ENCODE data around the gene MTARC2. TPM values are rescaled to one million over a fixed set of nuclear protein-coding genes. Genes with fewer than 3 reads are reported as not detected.

MTARC2 gene
- total RNA-seq, 1 donor from 2014 or later: 2.6 TPM

DNA sequence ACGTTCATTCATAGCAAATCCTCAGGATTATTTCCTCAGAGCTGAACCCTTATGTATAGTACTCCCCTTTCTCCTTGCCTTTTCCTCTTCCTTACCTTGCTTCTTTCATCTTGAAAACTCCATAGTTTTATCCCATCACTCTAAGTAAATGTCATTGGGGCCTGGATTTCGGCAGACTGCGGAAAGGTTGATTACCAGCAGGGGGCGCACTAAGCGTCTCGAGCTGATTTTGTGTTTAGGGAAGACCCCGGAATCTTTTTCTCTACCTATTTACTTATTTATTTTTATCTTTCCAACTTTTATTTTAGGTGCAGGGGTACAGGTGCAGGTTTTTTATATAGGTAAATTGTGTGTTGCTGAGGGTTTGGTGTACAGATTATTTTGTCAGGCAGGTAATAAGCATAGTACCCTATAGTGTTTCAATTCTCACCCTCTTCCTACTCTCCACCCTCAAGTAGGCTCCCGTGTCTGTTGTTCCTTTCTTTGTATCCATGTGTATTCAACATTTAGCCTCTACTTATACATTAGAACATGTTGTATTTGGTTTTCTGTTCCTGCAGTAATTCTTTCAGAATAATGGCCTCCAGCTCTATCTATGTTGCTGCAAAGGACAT, 27.2 kb downstream of the MTARC2 start:
- TF ChIP-seq, protein P1, sequence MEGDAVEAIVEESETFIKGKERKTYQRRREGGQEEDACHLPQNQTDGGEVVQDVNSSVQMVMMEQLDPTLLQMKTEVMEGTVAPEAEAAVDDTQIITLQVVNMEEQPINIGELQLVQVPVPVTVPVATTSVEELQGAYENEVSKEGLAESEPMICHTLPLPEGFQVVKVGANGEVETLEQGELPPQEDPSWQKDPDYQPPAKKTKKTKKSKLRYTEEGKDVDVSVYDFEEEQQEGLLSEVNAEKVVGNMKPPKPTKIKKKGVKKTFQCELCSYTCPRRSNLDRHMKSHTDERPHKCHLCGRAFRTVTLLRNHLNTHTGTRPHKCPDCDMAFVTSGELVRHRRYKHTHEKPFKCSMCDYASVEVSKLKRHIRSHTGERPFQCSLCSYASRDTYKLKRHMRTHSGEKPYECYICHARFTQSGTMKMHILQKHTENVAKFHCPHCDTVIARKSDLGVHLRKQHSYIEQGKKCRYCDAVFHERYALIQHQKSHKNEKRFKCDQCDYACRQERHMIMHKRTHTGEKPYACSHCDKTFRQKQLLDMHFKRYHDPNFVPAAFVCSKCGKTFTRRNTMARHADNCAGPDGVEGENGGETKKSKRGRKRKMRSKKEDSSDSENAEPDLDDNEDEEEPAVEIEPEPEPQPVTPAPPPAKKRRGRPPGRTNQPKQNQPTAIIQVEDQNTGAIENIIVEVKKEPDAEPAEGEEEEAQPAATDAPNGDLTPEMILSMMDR (IDR thresholded peaks at IDR 0.05; ENCODE audit: insufficient read depth, low read length, severe bottlenecking): peak; percentile 72
- FAIRE-seq: no peak
- H3K27me3 ChIP-seq (ENCODE audit: control insufficient read depth, insufficient read depth, low read length): no peaks in the 10 kb centered on the region
- H3K4me3 ChIP-seq (ENCODE audit: low read depth, low read length): no peak overlapping the region
- no peak for DNase-seq (ENCODE audit: low read depth)
- H3K36me3 ChIP-seq (ENCODE audit: control insufficient read depth, insufficient read depth, low read length): no peaks in the 10 kb centered on the region

DNA sequence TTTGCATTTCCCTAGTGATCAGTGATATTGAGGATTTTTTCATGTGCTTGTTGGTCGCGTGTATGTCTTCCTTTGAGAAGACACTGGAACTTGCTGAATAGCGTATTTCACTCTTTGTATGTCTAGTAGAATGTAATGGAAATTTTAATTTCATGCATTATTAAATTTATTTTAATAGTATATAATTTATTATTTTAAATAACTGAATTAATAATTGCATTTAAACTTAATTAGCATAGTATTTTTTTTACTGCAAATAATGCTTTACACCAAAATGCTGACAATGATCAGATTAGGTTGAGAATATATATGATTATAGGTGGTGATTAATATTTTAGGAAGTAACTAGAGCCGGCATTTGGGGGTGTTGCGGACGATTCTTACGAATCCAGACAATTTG, 28.1 kb downstream of the MTARC2 start:
- no peak overlapping the region for H3K4me3 ChIP-seq (ENCODE audit: low read depth, low read length)
- H3K27me3 ChIP-seq (ENCODE audit: control insufficient read depth, insufficient read depth, low read length): no peaks in the 10 kb centered on the region
- no peak for DNase-seq (ENCODE audit: low read depth)
- no peaks in the 10 kb centered on the region for H3K36me3 ChIP-seq (ENCODE audit: control insufficient read depth, insufficient read depth, low read length)
- FAIRE-seq: no peak
- TF ChIP-seq, protein P1 (IDR thresholded peaks at IDR 0.05; ENCODE audit: insufficient read depth, low read length, severe bottlenecking): no peak

DNA sequence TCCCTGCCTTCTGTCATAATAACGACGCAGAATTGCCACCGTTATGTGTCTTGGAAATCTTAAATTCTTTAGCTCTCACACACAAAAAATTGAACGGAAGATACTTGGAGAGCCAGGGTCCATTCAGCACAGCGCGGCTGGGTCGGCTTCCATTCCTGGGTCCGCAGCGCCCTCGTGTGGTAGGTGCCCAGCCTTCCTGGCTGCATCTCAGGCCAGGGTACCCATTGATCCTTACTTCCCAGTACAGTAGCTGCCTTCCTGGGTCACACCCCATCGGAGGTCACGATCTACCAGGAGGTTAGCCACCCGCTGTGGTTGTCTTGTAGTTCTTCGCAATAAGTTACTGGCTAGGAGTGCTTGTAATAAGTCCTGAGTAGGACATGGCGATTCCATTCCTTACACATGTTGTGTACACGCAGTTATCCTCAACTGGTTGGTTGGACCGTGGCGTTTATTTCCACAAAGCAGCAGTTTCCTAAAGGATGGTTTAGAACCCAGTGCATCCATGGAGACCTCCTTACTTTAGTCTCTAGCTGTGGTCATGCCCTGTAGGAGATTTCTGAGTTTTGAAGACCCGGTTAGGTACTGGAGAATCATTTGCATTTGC, 28.7 kb downstream of the MTARC2 start:
- Histone ChIP-seq H3K36me3 (ENCODE audit: control insufficient read depth, insufficient read depth, low read length) (no peaks in the 10 kb centered on the region), H3K4me3 (ENCODE audit: low read depth, low read length) (no peak overlapping the region), H3K27me3 (ENCODE audit: control insufficient read depth, insufficient read depth, low read length) (no peaks in the 10 kb centered on the region)
- FAIRE-seq (peak; percentile 23), DNase-seq (ENCODE audit: low read depth) (peak; percentile 41)
- TF ChIP-seq, protein P1 (IDR thresholded peaks at IDR 0.05; ENCODE audit: insufficient read depth, low read length, severe bottlenecking): peak; percentile 98

DNA sequence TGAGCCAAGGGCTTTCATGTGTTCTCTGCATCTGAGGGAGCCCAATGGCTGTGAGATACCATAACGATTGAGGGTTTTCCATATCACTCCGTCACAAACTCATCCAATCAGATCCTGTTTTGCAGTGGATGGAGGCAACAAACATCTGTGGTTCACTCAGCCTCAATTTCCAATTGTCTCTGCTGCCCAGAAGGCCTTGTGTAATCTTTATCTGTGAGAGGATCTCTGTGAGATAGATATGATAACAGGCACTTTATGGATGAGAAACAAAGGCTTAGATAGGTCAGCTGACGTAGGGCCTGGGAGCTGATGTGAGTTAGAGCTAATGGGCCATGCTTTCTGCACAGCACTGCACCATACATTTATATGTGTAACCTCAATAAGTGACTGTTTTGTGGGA, 35.3 kb downstream of the MTARC2 start:
- H3K27me3 ChIP-seq (ENCODE audit: control insufficient read depth, insufficient read depth, low read length): no peaks in the 10 kb centered on the region
- no peaks in the 10 kb centered on the region for H3K36me3 ChIP-seq (ENCODE audit: control insufficient read depth, insufficient read depth, low read length)
- TF ChIP-seq, protein P1 (IDR thresholded peaks at IDR 0.05; ENCODE audit: insufficient read depth, low read length, severe bottlenecking): no peak
- no peak overlapping the region for H3K4me3 ChIP-seq (ENCODE audit: low read depth, low read length)
- DNase-seq (ENCODE audit: low read depth): no peak
- no peak for FAIRE-seq

DNA sequence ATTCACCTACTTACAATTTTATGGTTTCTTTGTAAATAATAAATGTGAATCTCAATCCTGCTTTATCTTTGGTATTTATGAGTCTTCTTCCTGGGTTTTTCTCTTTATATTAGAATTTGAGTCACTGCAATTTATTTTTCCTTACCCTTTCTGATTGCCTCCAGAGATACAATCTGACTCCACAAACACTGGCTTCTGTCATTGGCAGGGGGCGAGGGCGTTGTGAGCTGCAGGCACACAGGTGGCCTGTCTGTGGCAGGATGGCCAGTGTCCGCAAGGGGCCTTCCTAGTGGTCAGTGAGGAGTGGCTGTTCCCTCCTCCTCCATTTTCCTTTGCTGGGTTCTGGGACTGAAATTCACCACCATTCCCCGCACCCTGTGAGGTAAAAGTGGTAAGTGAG, 36.6 kb downstream of the MTARC2 start:
- TF ChIP-seq, protein P1 (IDR thresholded peaks at IDR 0.05; ENCODE audit: insufficient read depth, low read length, severe bottlenecking): no peak
- no peaks in the 10 kb centered on the region for H3K36me3 ChIP-seq (ENCODE audit: control insufficient read depth, insufficient read depth, low read length)
- H3K27me3 ChIP-seq (ENCODE audit: control insufficient read depth, insufficient read depth, low read length): no peaks in the 10 kb centered on the region
- no peak for FAIRE-seq
- DNase-seq (ENCODE audit: low read depth): no peak
- no peak overlapping the region for H3K4me3 ChIP-seq (ENCODE audit: low read depth, low read length)
